IMR-90 (cell line): ENCODE data around the gene FBXL7. TPM values are rescaled to one million over a fixed set of nuclear protein-coding genes. Genes with fewer than 3 reads are reported as not detected.

Source experiments
- ATAC-seq: fragments of 200-7000 bp; cut with Tn5 transposase; 2 replicates; pipeline ENCODE4 v1.9.1; 2020; ENCODE audit warnings: low read depth, mild to moderate bottlenecking, moderate library complexity
- BruUV-seq: library from RNA; stranded (reverse); fragments of 400-500 nt; replicated peaks from 2 replicates; lab custom pipeline; 2021; lab: Mats Ljungman, UMichigan
- CTCF ChIA-PET: fragments of 300-600 bp; formaldehyde crosslinking; extraction: SDS; loops from one replicate; lab custom pipeline; 2021; ENCODE audit warnings: antibody characterized with exemption; lab: Yijun Ruan, JAX
- POLR2A ChIA-PET: fragments of 300-600 bp; sonication (Branson Sonifier 250); formaldehyde crosslinking; loops from one replicate; lab custom pipeline; 2022; ENCODE audit warnings: antibody characterized with exemption; ENCODE audit not compliant: unreplicated experiment; lab: Charles Lee
- DNase-seq: peaks from one replicate; pipeline ENCODE4 v3.0.0; 2013
- H2AFZ ChIP-seq: replicated peaks from 2 replicates; pipeline ENCODE3; 2013; ENCODE audit warnings: low read length, mild to moderate bottlenecking; ENCODE audit not compliant: poor library complexity
- H2AK5ac ChIP-seq: 2 replicates; pipeline ENCODE4 v1.6.1; 2013; ENCODE audit warnings: low read depth, low read length, inconsistent platforms
- H2AK9ac ChIP-seq: replicated peaks from 2 replicates; pipeline ENCODE3; 2013; ENCODE audit warnings: mild to moderate bottlenecking, low read depth, low read length, moderate library complexity; ENCODE audit not compliant: poor library complexity
- H2BK120ac ChIP-seq: 2 replicates; pipeline ENCODE4 v1.6.1; 2013; ENCODE audit warnings: low read depth, low read length, inconsistent platforms
- H2BK15ac ChIP-seq: 3 replicates; pipeline ENCODE4 v1.6.1; 2013; ENCODE audit warnings: low read depth, low read length, inconsistent platforms
- H2BK20ac ChIP-seq: 2 replicates; pipeline ENCODE4 v1.6.1; 2013; ENCODE audit warnings: low read depth, mild to moderate bottlenecking, inconsistent platforms, low read length, moderate library complexity
- H2BK5ac ChIP-seq: 2 replicates; pipeline ENCODE4 v1.6.1; 2013; ENCODE audit warnings: mild to moderate bottlenecking, low read depth, low read length, inconsistent platforms; ENCODE audit not compliant: poor library complexity, severe bottlenecking
- H3K14ac ChIP-seq: replicated peaks from 2 replicates; pipeline ENCODE4 v1.6.1; 2013; ENCODE audit warnings: low read depth, low read length, inconsistent platforms
- H3K18ac ChIP-seq: 2 replicates; pipeline ENCODE4 v1.6.1; 2013; ENCODE audit warnings: low read depth, low read length, control low read depth
- H3K23ac ChIP-seq: 2 replicates; pipeline ENCODE4 v1.6.1; 2013; ENCODE audit warnings: low read depth, low read length, inconsistent platforms
- H3K27ac ChIP-seq: 2 replicates; pipeline ENCODE4 v1.5.1; 2013; ENCODE audit warnings: mild to moderate bottlenecking, control low read depth, low read length; ENCODE audit not compliant: insufficient read depth
- H3K27me3 ChIP-seq: 2 replicates; pipeline ENCODE4 v1.6.1; 2013; ENCODE audit warnings: low read length; ENCODE audit not compliant: control insufficient read depth, insufficient read depth
- H3K36me3 ChIP-seq: 2 replicates; pipeline ENCODE4 v1.6.1; 2013; ENCODE audit warnings: low read length, mixed read lengths; ENCODE audit not compliant: control insufficient read depth, insufficient read depth
- H3K4ac ChIP-seq: 2 replicates; pipeline ENCODE4 v1.6.1; 2013; ENCODE audit warnings: low read depth, low read length, inconsistent platforms
- H3K4me1 ChIP-seq: 2 replicates; pipeline ENCODE4 v1.6.1; 2013; ENCODE audit warnings: low read length, mixed read lengths; ENCODE audit not compliant: control insufficient read depth, insufficient read depth
- H3K4me2 ChIP-seq: 2 replicates; pipeline ENCODE4 v1.6.1; 2013; ENCODE audit warnings: low read depth, mild to moderate bottlenecking, control low read depth, low read length, moderate library complexity
- H3K4me3 ChIP-seq: 2 replicates; pipeline ENCODE4 v1.5.1; 2013; ENCODE audit warnings: low read depth, mild to moderate bottlenecking, control low read depth, low read length, moderate library complexity; ENCODE audit not compliant: insufficient read depth
- H3K56ac ChIP-seq: 2 replicates; pipeline ENCODE4 v1.6.1; 2013; ENCODE audit warnings: low read length, inconsistent platforms; ENCODE audit not compliant: insufficient read depth; ENCODE audit errors: extremely low read depth
- H3K79me1 ChIP-seq, 2 experiments: 2 replicates each; pipeline ENCODE4 v1.6.1; 2013; ENCODE audit warnings: low read length in 2 of 2, inconsistent platforms in 1 of 2, low read depth in 1 of 2
- H3K9ac ChIP-seq: 2 replicates; pipeline ENCODE4 v1.6.1; 2013; ENCODE audit warnings: low read depth, low read length, control low read depth
- H3K9me1 ChIP-seq: 2 replicates; pipeline ENCODE4 v1.6.1; 2013; ENCODE audit warnings: low read length, inconsistent platforms; ENCODE audit not compliant: insufficient read depth
- H3K9me3 ChIP-seq: 2 replicates; pipeline ENCODE4 v1.6.1; 2013; ENCODE audit warnings: low read length; ENCODE audit not compliant: control insufficient read depth, insufficient read depth
- H4K20me1 ChIP-seq: 2 replicates; pipeline ENCODE4 v1.6.1; 2013; ENCODE audit warnings: low read length, inconsistent platforms; ENCODE audit not compliant: insufficient read depth
- H4K5ac ChIP-seq: 2 replicates; pipeline ENCODE4 v1.6.1; 2013; ENCODE audit warnings: mild to moderate bottlenecking, low read depth, low read length, control low read depth
- H4K8ac ChIP-seq, 2 experiments: 2 replicates each; pipeline ENCODE4 v1.6.1; 2013; ENCODE audit warnings: low read depth in 2 of 2, low read length in 2 of 2, control low read depth in 1 of 2, inconsistent platforms in 1 of 2
- H4K91ac ChIP-seq: 2 replicates; pipeline ENCODE4 v1.6.1; 2013; ENCODE audit warnings: low read depth, low read length, inconsistent platforms; ENCODE audit not compliant: insufficient read depth
- CEBPB ChIP-seq: IDR thresholded peaks from 2 replicates; pipeline ENCODE4 v1.6.1; 2012; ENCODE audit warnings: low read depth, low read length, improper control_type of control experiment
- FOS ChIP-seq: fragments of 150-350 bp; IDR thresholded peaks from 2 replicates; pipeline ENCODE4 v1.6.1; 2016; ENCODE audit warnings: low read depth, low read length
- MAZ ChIP-seq: IDR thresholded peaks from 2 replicates; pipeline ENCODE4 v1.6.1; 2012; ENCODE audit warnings: low read depth, mild to moderate bottlenecking, low read length, improper control_type of control experiment, moderate library complexity, borderline replicate concordance
- MXI1 ChIP-seq: IDR thresholded peaks from 2 replicates; pipeline ENCODE4 v1.6.1; 2012; ENCODE audit warnings: low read depth, mild to moderate bottlenecking, low read length, moderate library complexity, borderline replicate concordance
- NFE2L2 ChIP-seq: fragments of 150-350 bp; IDR thresholded peaks from 2 replicates; pipeline ENCODE4 v1.6.1; 2016; ENCODE audit warnings: low read depth, mild to moderate bottlenecking, low read length
- POLR2A ChIP-seq: IDR thresholded peaks from 2 replicates; pipeline ENCODE4 v1.6.1; 2012; ENCODE audit warnings: mild to moderate bottlenecking, low read depth, low read length
- RAD21 ChIP-seq: IDR thresholded peaks from 2 replicates; pipeline ENCODE4 v1.6.1; 2012; ENCODE audit warnings: low read length, improper control_type of control experiment
- RCOR1 ChIP-seq: IDR thresholded peaks from 2 replicates; pipeline ENCODE4 v1.6.1; 2012; ENCODE audit warnings: mild to moderate bottlenecking, low read length, improper control_type of control experiment; ENCODE audit not compliant: insufficient replicate concordance
- WGBS, 2 experiments: methylation state at CpG; one replicate each; pipeline versions ENCODE4 v1.1.5 to v1.1.7; 2013; ENCODE audit warnings: missing lambda C conversion rate in 2 of 2; ENCODE audit not compliant: insufficient read length in 1 of 2; ENCODE audit errors: extremely low coverage in 2 of 2; 5-methylcytosine and 5-hydroxymethylcytosine counted together
- dilution Hi-C: fragments of 300-500 bp; cut with HindIII; formaldehyde crosslinking; loops from one replicate; pipeline ENCODE4 v1.14.3; 2018; ENCODE audit warnings: low sequenced_read_pairs; ENCODE audit not compliant: unreplicated experiment
- in situ Hi-C: fragments of 300-500 bp; cut with MboI; formaldehyde crosslinking; loops from 3 replicates; pipeline ENCODE4 v1.14.3; 2019; ENCODE audit warnings: low sequenced_read_pairs, inconsistent platforms, mixed read lengths
- intact Hi-C: fragments of 100-400 bp; cut with micrococcal nuclease; formaldehyde crosslinking; loops from 2 replicates; pipeline ENCODE4 v1.10.0; 2022
- polyA plus RNA-seq, 3 experiments: library from polyadenylated mRNA; depleted of rRNA; stranded (reverse); fragments of >200 nt; gene quantifications; 2 replicates each; pipeline ENCODE4 v1.2.3, GENCODE V29; 2012; ENCODE audit warnings: low replicate concordance in 1 of 3
- total RNA-seq: library from RNA; depleted of rRNA; stranded (reverse); fragments of >200 nt; gene quantifications from 2 replicates; pipeline ENCODE4 v1.2.3, GENCODE V29; 2012
- TF ChIP-seq, protein P1 (sequence below): conservative IDR thresholded peaks from 2 replicates; pipeline ENCODE4 v1.5.1; 2012; ENCODE audit warnings: mild to moderate bottlenecking, low read depth, low read length, improper control_type of control experiment
- TF ChIP-seq, protein P2 (sequence below): fragments of 150-350 bp; IDR thresholded peaks from 2 replicates; pipeline ENCODE4 v1.6.1; 2017; ENCODE audit warnings: mild to moderate bottlenecking, antibody characterized with exemption, low read length, low read depth
- TF ChIP-seq, protein P3 (sequence below): fragments of 150-350 bp; IDR thresholded peaks from 2 replicates; pipeline ENCODE4 v1.6.1; 2016; ENCODE audit warnings: low read depth, mild to moderate bottlenecking, low read length, moderate library complexity, borderline replicate concordance

FBXL7 gene
- total and polyA plus RNA-seq, 2 of the 4 experiments (the other 2 are of a cell fraction), result 4.1 to 10.2 TPM

DNA sequence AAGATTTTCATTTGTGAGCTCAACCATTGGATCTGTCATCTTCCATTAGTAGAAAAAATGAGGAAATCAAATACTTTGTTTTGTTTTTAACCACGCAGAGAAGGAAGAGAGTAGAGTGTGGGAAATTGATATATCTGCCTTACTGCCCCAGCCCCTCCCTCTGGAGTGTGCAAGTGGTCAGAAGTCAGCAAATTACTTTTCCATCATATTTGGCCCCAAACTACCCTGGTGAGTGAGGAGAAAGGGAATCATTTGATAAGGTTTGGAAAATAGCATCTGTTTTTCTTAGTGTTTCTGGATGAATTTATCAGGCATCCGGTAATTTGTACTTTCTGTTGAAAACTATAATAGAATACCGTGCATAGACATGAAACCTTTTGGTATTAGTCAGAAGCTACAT, 352.2 kb downstream of the FBXL7 start:
- no peak overlapping the region for H2AK9ac ChIP-seq
- H4K91ac ChIP-seq, result no peak overlapping the region
- no peak overlapping the region for H3K9ac ChIP-seq
- H3K4me2 ChIP-seq, result no peak overlapping the region
- H3K4me3 ChIP-seq, result no peak overlapping the region
- peaks cover 10 to 14% of the 10 kb centered on the region in 2 experiments; a peak in 3 of 4 replicates for H3K79me1 ChIP-seq
- ATAC-seq (no peak), DNase-seq (no peak)
- H3K14ac ChIP-seq, result no peak overlapping the region
- H3K27ac ChIP-seq, result no peak overlapping the region
- no peak overlapping the region for H2AK5ac ChIP-seq
- H3K18ac ChIP-seq, result no peak overlapping the region
- in situ Hi-C loops, result no loop called here
- H3K36me3 ChIP-seq, result no peaks in the 10 kb centered on the region
- H2BK120ac ChIP-seq, result no peak overlapping the region
- H2BK20ac ChIP-seq, result no peak overlapping the region
- no peaks in the 10 kb centered on the region for H3K9me3 ChIP-seq
- no peaks in the 10 kb centered on the region for H4K20me1 ChIP-seq
- intact Hi-C loops, result no loop called here
- H3K23ac ChIP-seq, result no peak overlapping the region
- H3K56ac ChIP-seq, result no peak overlapping the region
- H2BK15ac ChIP-seq, result no peak overlapping the region
- dilution Hi-C loops, result no loop called here
- no TSS peak for BruUV-seq
- H2BK5ac ChIP-seq, result no peak overlapping the region
- H3K27me3 ChIP-seq, result no peaks in the 10 kb centered on the region
- H2AFZ ChIP-seq, result no peak overlapping the region
- CTCF ChIA-PET, result interaction anchor here (0.7 kb wide), 1 partner anchor 19 kb away, joined by 6 read pairs; no protein-coding TSS in a partner anchor
- H4K8ac ChIP-seq, result no peak overlapping the region
- no CpG with 5 or more reads among the region's 3 CpGs for WGBS, 2 experiments
- H4K5ac ChIP-seq, result no peak overlapping the region
- TF ChIP-seq MXI1 (no peak), RCOR1 (no peak), FOS (no peak), CEBPB (no peak), MAZ (no peak), NFE2L2 (no peak), RAD21 (no peak), POLR2A (no peak)
- TF ChIP-seq, protein P1, sequence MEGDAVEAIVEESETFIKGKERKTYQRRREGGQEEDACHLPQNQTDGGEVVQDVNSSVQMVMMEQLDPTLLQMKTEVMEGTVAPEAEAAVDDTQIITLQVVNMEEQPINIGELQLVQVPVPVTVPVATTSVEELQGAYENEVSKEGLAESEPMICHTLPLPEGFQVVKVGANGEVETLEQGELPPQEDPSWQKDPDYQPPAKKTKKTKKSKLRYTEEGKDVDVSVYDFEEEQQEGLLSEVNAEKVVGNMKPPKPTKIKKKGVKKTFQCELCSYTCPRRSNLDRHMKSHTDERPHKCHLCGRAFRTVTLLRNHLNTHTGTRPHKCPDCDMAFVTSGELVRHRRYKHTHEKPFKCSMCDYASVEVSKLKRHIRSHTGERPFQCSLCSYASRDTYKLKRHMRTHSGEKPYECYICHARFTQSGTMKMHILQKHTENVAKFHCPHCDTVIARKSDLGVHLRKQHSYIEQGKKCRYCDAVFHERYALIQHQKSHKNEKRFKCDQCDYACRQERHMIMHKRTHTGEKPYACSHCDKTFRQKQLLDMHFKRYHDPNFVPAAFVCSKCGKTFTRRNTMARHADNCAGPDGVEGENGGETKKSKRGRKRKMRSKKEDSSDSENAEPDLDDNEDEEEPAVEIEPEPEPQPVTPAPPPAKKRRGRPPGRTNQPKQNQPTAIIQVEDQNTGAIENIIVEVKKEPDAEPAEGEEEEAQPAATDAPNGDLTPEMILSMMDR, result no peak
- TF ChIP-seq, protein P2, sequence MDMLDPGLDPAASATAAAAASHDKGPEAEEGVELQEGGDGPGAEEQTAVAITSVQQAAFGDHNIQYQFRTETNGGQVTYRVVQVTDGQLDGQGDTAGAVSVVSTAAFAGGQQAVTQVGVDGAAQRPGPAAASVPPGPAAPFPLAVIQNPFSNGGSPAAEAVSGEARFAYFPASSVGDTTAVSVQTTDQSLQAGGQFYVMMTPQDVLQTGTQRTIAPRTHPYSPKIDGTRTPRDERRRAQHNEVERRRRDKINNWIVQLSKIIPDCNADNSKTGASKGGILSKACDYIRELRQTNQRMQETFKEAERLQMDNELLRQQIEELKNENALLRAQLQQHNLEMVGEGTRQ, result no peak
- TF ChIP-seq, protein P3, sequence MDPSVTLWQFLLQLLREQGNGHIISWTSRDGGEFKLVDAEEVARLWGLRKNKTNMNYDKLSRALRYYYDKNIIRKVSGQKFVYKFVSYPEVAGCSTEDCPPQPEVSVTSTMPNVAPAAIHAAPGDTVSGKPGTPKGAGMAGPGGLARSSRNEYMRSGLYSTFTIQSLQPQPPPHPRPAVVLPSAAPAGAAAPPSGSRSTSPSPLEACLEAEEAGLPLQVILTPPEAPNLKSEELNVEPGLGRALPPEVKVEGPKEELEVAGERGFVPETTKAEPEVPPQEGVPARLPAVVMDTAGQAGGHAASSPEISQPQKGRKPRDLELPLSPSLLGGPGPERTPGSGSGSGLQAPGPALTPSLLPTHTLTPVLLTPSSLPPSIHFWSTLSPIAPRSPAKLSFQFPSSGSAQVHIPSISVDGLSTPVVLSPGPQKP, result no peak
- no peak overlapping the region for H3K4ac ChIP-seq
- POLR2A ChIA-PET, result no interaction called here
- H3K4me1 ChIP-seq, result no peaks in the 10 kb centered on the region
- H3K9me1 ChIP-seq, result no peaks in the 10 kb centered on the region
